OCI-LY7 (cell line): ENCODE data around the gene MRAS.

Experiments
- CTCF ChIP-seq: fragments of 200-600 bp; sonication (generic); conservative IDR thresholded peaks from 2 replicates; pipeline ENCODE4 v1.5.1; 2014; ENCODE audit warnings: mild to moderate bottlenecking, antibody characterized with exemption, low read length, moderate library complexity, mixed read lengths
- EZH2phosphoT487 ChIP-seq: fragments of 200-600 bp; sonication (generic); IDR thresholded peaks from 2 replicates; pipeline ENCODE4 v1.6.1; 2018; ENCODE audit warnings: low read depth, borderline replicate concordance, mild to moderate bottlenecking, mixed run types, antibody characterized with exemption, low read length, moderate library complexity, mixed read lengths

GRCh38 chr3:138340511-138340910 is 7.9 kb upstream of the MRAS start:
- TF ChIP-seq CTCF (no peak), EZH2phosphoT487 (no peak)
